K562 treated with DMSO at 1 percent for 48 hours (cell line): ENCODE data around the gene DKKL1. TPM values are rescaled to one million over a fixed set of nuclear protein-coding genes. Genes with fewer than 3 reads are reported as not detected.

ENCODE experiments used
- total RNA-seq: library from RNA; unstranded; fragments of 300-600 nt; gene quantifications from 2 replicates; pipeline ENCODE4 v1.2.3, GENCODE V29; 2022; ENCODE audit warnings: low replicate concordance; ENCODE audit errors: extremely low read depth

Gene DKKL1
- total RNA-seq, result not detected in 2 replicates

GRCh38 chr19:49363268-49364082 lies at the start of gene DKKL1:
Gene DKKL1, plus strand, starts transcription at chr19:49363877. Its CDS starts 122 bp downstream, at chr19:49363999.

GRCh38 chr19:49324801-49325576 lies 38.7 kb upstream of the DKKL1 start, which contains the start of gene SLC6A16:
Gene SLC6A16, minus strand, starts transcription at chr19:49325191. Its CDS starts 13,844 bp downstream, at chr19:49311347.

GRCh38 chr19:49335071-49335783 lies 28.4 kb upstream of the DKKL1 start, which contains the start of gene CD37:
Gene CD37, plus strand, starts transcription at chr19:49335406. Its CDS starts 135 bp downstream, at chr19:49335541.

GRCh38 chr19:49362048-49362928 lies 1.4 kb upstream of the DKKL1 start, which contains the start of gene TEAD2:
Gene TEAD2, minus strand, starts transcription at chr19:49362416. Its CDS starts 2,341 bp downstream, at chr19:49360075.

GRCh38 chr19:49387936-49388372 lies 24.3 kb downstream of the DKKL1 start, which contains the start of gene KASH5:
Gene KASH5, plus strand, starts transcription at chr19:49388249. Its CDS starts 2,635 bp downstream, at chr19:49390884.

GRCh38 chr19:49423071-49423984 lies 59.7 kb downstream of the DKKL1 start, which contains the start of gene PTH2:
Gene PTH2, minus strand, starts transcription at chr19:49423441. Its CDS starts 102 bp downstream, at chr19:49423339.

Other genes starting within 250 kb of the DKKL1 start
- gene LIN7B, start 249.5 kb upstream of the DKKL1 start, total RNA-seq, result not detected in 2 replicates
- gene C19orf73, start 244.7 kb upstream of the DKKL1 start, total RNA-seq, result not detected in 2 replicates
- gene PPFIA3, start 244.3 kb upstream of the DKKL1 start, total RNA-seq, result not detected in 2 replicates
- gene HRC, start 208.5 kb upstream of the DKKL1 start, total RNA-seq, result not detected in 2 replicates
- 127 TPM in 1 of 2 replicates, not detected in the other for gene TRPM4, start 206.1 kb upstream of the DKKL1 start, total RNA-seq
- gene SLC6A16, start 38.7 kb upstream of the DKKL1 start, total RNA-seq, result not detected in 2 replicates
- not detected in 2 replicates for gene CD37, start 28.5 kb upstream of the DKKL1 start, total RNA-seq
- not detected in 2 replicates for gene TEAD2, start 1.5 kb upstream of the DKKL1 start, total RNA-seq
- not detected in 2 replicates for gene KASH5, start 24.4 kb downstream of the DKKL1 start, total RNA-seq
- not detected in 2 replicates for gene PTH2, start 59.6 kb downstream of the DKKL1 start, total RNA-seq
- gene GFY, start 61.5 kb downstream of the DKKL1 start, total RNA-seq, result not detected in 2 replicates
- gene SLC17A7, start 77.7 kb downstream of the DKKL1 start, total RNA-seq, result not detected in 2 replicates
- gene PIH1D1, start 87.9 kb downstream of the DKKL1 start, total RNA-seq, result not detected in 2 replicates
- not detected in 2 replicates for gene ALDH16A1, start 89.3 kb downstream of the DKKL1 start, total RNA-seq
- gene FLT3LG, start 110.3 kb downstream of the DKKL1 start, total RNA-seq, result not detected in 2 replicates
- 3,760 and 3,772 TPM in 2 replicates for gene RPL13A, start 123.7 kb downstream of the DKKL1 start, total RNA-seq
- gene RPS11, start 132.6 kb downstream of the DKKL1 start, total RNA-seq, result 2,330 TPM in 1 of 2 replicates, not detected in the other
- not detected in 2 replicates for gene FCGRT, start 148.8 kb downstream of the DKKL1 start, total RNA-seq
- not detected in 2 replicates for gene RCN3, start 164.1 kb downstream of the DKKL1 start, total RNA-seq
- gene NOSIP, start 216.7 kb downstream of the DKKL1 start, total RNA-seq, result 906 TPM in 1 of 2 replicates, not detected in the other
- not detected in 2 replicates for gene PRRG2, start 217.4 kb downstream of the DKKL1 start, total RNA-seq
- gene PRR12, start 227.3 kb downstream of the DKKL1 start, total RNA-seq, result not detected in 2 replicates